ENCODE results near the gene POLR2L. TPM values are rescaled to one million over a fixed set of nuclear protein-coding genes. Genes with fewer than 3 reads are reported as not detected.

The POLR2L gene
- 101 and 111 TPM in 2 replicates for total RNA-seq

DNA sequence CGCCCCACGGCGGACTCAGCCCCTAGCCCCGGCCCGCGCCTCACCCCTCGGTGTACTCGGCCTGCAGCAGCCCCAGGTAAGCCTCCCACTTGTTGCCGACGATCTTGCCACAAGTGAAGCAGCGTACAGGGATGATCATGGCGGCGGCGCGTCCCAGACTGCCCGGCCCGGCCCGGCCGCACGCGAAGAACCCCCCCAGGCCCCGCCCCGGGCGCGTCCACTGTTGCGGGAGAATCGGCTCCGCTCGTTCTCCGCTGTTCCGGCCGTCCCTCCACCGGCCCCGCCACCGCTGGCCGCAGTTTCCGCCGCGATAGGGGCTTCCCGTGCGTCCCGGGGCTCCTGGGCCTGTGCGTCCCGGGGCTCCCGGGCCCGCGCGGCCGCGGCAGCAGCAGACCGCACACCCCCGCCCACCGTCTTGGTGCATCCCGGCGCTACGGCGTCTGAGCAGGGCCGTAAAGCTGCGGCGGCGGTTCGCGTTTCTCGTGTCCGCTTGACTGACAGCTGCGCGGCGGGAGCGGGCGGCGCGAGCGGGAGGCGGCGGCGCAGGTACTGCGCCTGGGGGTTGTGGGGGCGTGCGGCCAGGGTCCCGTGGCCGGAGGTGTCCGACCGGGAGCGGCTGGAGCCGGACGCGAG is at the start of gene POLR2L, which contains the start of gene TSPAN4:
POLR2L (minus strand) TSS at position 160 of the 633 bp plus-strand sequence; CDS start at position 139, 21 bp downstream.
TSPAN4 (plus strand) TSS at position 483 of the 633 bp plus-strand sequence. CDS start 7,453 bp downstream, outside the sequence.
- Mint-ChIP-seq H3K4me3 (ENCODE audit: low read depth) (peak within 1 kb of the TSS; percentile 86), H3K27me3 (ENCODE audit: low read depth) (peaks cover 1% of the 10 kb centered on the region), H3K36me3 (ENCODE audit: low read depth) (peaks cover 23% of the 10 kb centered on the region), H3K9me3 (no peaks in the 10 kb centered on the region), H3K4me1 (ENCODE audit: low read depth) (peaks cover 11% of the 10 kb centered on the region), H3K27ac (peak within 1 kb of the TSS; percentile 81)
- intact Hi-C loops (cut with micrococcal nuclease): loop anchor here (1.0 to 5.0 kb wide), 2 partner anchors 9 to 70 kb away; partner anchors contain the start of gene CHID1
- DNase-seq (ENCODE audit: low spot score): peak; percentile 84

DNA sequence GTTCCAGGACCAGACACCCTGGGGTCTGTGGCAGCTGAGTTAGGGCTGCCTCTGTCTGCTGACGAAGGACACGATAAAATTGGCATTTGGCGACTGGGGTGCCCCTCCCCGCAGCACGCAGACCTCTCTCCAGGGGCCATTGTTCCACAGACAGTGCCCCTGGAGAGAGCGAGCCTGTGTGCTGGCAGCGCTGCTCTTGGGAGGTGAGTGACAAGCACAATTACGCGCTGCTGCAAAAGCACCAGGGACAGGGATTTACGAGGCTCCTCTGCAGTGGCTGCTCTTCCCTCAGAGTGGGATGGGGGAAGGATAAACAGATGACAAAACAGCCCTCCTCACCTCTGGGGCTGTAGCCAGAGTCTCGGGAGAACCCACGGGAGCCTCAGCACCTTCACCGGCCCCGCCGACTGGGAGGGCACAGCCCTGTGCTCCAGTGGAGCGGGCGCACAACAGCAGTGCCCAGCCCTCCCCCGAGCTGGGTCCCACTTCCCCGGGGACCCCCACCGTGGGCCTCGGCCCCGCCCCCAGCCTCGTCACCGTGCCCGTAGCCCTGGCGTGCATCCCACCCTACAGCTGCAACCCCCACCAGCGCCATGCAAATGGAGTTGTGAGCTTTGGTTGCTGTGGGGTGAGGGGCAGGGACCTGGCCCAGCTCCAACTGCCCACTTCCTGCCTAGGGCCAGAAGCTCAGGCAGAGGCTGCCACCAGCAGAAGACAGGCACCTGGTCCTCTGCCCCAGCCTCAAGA is 48.6 kb upstream of the POLR2L start:
- H3K36me3 Mint-ChIP-seq (ENCODE audit: low read depth): peaks cover 10% of the 10 kb centered on the region
- intact Hi-C loops (cut with micrococcal nuclease): no loop called here
- no peak overlapping the region for H3K27ac Mint-ChIP-seq
- no peaks in the 10 kb centered on the region for H3K9me3 Mint-ChIP-seq
- no peak for DNase-seq (ENCODE audit: low spot score)
- no peaks in the 10 kb centered on the region for H3K27me3 Mint-ChIP-seq (ENCODE audit: low read depth)
- no peak overlapping the region for H3K4me3 Mint-ChIP-seq (ENCODE audit: low read depth)
- H3K4me1 Mint-ChIP-seq (ENCODE audit: low read depth): no peaks in the 10 kb centered on the region

GRCh38 chr11:889687-890475 is 47.6 kb upstream of the POLR2L start:
- H3K4me1 Mint-ChIP-seq (ENCODE audit: low read depth): no peaks in the 10 kb centered on the region
- no peaks in the 10 kb centered on the region for H3K9me3 Mint-ChIP-seq
- H3K27me3 Mint-ChIP-seq (ENCODE audit: low read depth): no peaks in the 10 kb centered on the region
- no peak overlapping the region for H3K27ac Mint-ChIP-seq
- H3K4me3 Mint-ChIP-seq (ENCODE audit: low read depth): no peak overlapping the region
- no peak for DNase-seq (ENCODE audit: low spot score)
- intact Hi-C loops (cut with micrococcal nuclease): no loop called here
- H3K36me3 Mint-ChIP-seq (ENCODE audit: low read depth): peaks cover 10% of the 10 kb centered on the region

DNA sequence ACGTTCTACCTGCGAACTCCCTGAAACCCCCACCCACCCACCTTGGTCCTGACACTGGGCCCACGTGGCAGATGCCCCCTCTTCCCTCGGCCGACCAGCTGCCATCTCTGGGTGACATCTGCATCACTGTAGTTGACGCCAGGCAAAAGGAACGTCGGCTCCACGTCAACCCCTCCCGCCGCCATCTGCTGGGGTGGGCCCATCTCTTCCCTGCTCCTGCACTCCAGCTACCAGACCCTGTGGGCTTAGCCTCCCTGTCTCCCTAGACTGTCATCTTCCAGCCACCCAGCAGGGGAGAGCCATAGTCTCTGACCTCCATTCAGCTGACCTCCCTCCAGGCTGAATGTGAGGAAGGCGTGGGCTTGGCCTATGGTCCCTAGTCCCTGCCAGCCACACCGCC is 46.9 kb upstream of the POLR2L start:
- peaks cover 10% of the 10 kb centered on the region for H3K36me3 Mint-ChIP-seq (ENCODE audit: low read depth)
- no peak for DNase-seq (ENCODE audit: low spot score)
- no peaks in the 10 kb centered on the region for H3K9me3 Mint-ChIP-seq
- no peaks in the 10 kb centered on the region for H3K4me1 Mint-ChIP-seq (ENCODE audit: low read depth)
- no peak overlapping the region for H3K27ac Mint-ChIP-seq
- H3K27me3 Mint-ChIP-seq (ENCODE audit: low read depth): no peaks in the 10 kb centered on the region
- intact Hi-C loops (cut with micrococcal nuclease): no loop called here
- H3K4me3 Mint-ChIP-seq (ENCODE audit: low read depth): no peak overlapping the region

GRCh38 chr11:888310-889212 is 46.2 kb upstream of the POLR2L start:
- peaks cover 10% of the 10 kb centered on the region for H3K36me3 Mint-ChIP-seq (ENCODE audit: low read depth)
- H3K4me1 Mint-ChIP-seq (ENCODE audit: low read depth): no peaks in the 10 kb centered on the region
- no peaks in the 10 kb centered on the region for H3K27me3 Mint-ChIP-seq (ENCODE audit: low read depth)
- no peak overlapping the region for H3K4me3 Mint-ChIP-seq (ENCODE audit: low read depth)
- no peak overlapping the region for H3K27ac Mint-ChIP-seq
- no peaks in the 10 kb centered on the region for H3K9me3 Mint-ChIP-seq
- intact Hi-C loops (cut with micrococcal nuclease): no loop called here
- DNase-seq (ENCODE audit: low spot score): no peak

GRCh38 chr11:887589-887988 is 45.3 kb upstream of the POLR2L start:
- H3K27ac Mint-ChIP-seq: no peak overlapping the region
- intact Hi-C loops (cut with micrococcal nuclease): no loop called here

DNA sequence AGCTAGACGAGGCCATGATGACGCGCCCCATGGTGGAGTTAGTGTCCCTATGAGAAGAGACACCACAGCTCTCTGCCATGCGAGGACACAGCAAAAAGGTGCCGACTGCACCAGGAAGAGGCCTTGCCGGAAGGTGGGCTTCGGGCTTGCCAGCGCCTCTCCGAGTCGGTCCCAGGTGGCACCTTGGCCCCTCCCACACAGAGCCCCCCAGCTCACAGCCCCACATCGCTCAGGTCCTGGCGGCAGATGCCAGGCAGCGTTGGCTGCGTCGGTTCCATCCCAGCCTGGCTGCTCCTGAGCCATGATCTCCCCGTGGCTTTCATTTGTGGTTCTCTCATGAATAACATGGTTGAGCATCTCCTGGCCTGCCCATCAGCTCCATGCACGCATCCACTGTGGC is 44.2 kb upstream of the POLR2L start:
- Mint-ChIP-seq H3K9me3 (no peaks in the 10 kb centered on the region), H3K27ac (no peak overlapping the region), H3K4me3 (ENCODE audit: low read depth) (no peak overlapping the region), H3K27me3 (ENCODE audit: low read depth) (no peaks in the 10 kb centered on the region), H3K4me1 (ENCODE audit: low read depth) (no peaks in the 10 kb centered on the region), H3K36me3 (ENCODE audit: low read depth) (peaks cover 17% of the 10 kb centered on the region)
- DNase-seq (ENCODE audit: low spot score): no peak
- intact Hi-C loops (cut with micrococcal nuclease): no loop called here

More at GRCh38 chr11:887589-887988, 45.3 kb upstream of the POLR2L start:
- Mint-ChIP-seq H3K27me3 (ENCODE audit: low read depth) (no peaks in the 10 kb centered on the region), H3K9me3 (no peaks in the 10 kb centered on the region), H3K4me1 (ENCODE audit: low read depth) (no peaks in the 10 kb centered on the region), H3K36me3 (ENCODE audit: low read depth) (peaks cover 11% of the 10 kb centered on the region), H3K4me3 (ENCODE audit: low read depth) (no peak overlapping the region)
- no peak for DNase-seq (ENCODE audit: low spot score)

DNA sequence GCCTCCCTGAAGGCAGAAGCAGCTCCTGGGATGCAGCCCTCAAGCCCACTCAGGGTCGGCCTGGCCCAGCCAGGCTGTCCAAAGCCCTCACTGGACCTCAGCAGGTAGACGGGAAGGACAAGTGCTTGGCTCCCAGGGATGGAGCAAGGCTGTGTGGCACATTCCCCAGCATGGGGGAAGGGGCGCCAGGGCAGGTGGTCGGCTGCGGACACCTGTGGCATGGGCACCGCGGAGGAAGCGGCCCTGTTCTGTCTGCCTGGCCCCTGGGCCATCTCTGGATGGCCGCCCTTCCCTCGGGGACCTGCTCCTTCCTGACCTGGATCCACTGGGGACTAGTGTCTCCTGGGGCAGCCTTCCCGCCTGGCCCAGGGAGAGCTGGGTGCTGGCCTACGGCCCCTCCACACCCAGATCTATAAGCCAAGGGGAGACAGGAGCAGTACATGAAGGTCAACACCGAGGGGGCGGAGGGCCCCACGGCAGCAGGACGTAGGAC is 42.3 kb upstream of the POLR2L start:
- intact Hi-C loops (cut with micrococcal nuclease): no loop called here
- Mint-ChIP-seq H3K4me1 (ENCODE audit: low read depth) (no peaks in the 10 kb centered on the region), H3K27ac (no peak overlapping the region)

DNA sequence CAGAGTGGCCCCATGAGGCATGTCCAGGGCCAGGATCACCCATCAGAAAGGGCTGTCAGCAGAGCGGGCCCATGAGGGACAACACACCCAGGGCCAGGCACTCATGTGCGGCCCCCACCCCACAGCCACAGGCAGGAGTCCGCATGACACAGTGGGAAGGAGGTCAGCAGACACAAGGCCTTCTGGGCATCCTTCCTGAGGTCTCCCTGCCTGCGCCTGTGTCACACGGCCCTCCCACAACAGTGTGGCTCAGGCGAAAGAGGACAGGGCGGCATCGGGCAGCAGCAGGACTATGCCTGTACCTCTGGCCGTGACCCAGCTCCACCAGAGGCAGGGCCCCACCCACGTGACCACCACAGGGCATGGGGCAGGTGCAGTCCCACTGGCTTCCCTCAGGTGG is 41.2 kb upstream of the POLR2L start:
- Mint-ChIP-seq H3K4me1 (ENCODE audit: low read depth) (no peaks in the 10 kb centered on the region), H3K27me3 (ENCODE audit: low read depth) (no peaks in the 10 kb centered on the region), H3K36me3 (ENCODE audit: low read depth) (peaks cover 23% of the 10 kb centered on the region)

More for the DNA sequence above, 42.3 kb upstream of the POLR2L start:
- Mint-ChIP-seq H3K9me3 (no peaks in the 10 kb centered on the region), H3K27me3 (ENCODE audit: low read depth) (no peaks in the 10 kb centered on the region), H3K36me3 (ENCODE audit: low read depth) (peaks cover 23% of the 10 kb centered on the region), H3K4me3 (ENCODE audit: low read depth) (no peak overlapping the region)
- no peak for DNase-seq (ENCODE audit: low spot score)

GRCh38 chr11:882596-882995 is 40.3 kb upstream of the POLR2L start:
- H3K27me3 Mint-ChIP-seq (ENCODE audit: low read depth): no peaks in the 10 kb centered on the region
- H3K4me3 Mint-ChIP-seq (ENCODE audit: low read depth): no peak overlapping the region
- no peak for DNase-seq (ENCODE audit: low spot score)
- no peaks in the 10 kb centered on the region for H3K4me1 Mint-ChIP-seq (ENCODE audit: low read depth)
- H3K27ac Mint-ChIP-seq: no peak overlapping the region
- H3K9me3 Mint-ChIP-seq: no peaks in the 10 kb centered on the region
- intact Hi-C loops (cut with micrococcal nuclease): no loop called here
- H3K36me3 Mint-ChIP-seq (ENCODE audit: low read depth): peaks cover 23% of the 10 kb centered on the region

More for the DNA sequence above, 41.2 kb upstream of the POLR2L start:
- intact Hi-C loops (cut with micrococcal nuclease): no loop called here
- DNase-seq (ENCODE audit: low spot score): no peak
- Mint-ChIP-seq H3K27ac (no peak overlapping the region), H3K4me3 (ENCODE audit: low read depth) (no peak overlapping the region), H3K9me3 (no peaks in the 10 kb centered on the region)

- Mint-ChIP-seq H3K27me3 (ENCODE audit: low read depth) (no peaks in the 10 kb centered on the region), H3K4me1 (ENCODE audit: low read depth) (no peaks in the 10 kb centered on the region), H3K36me3 (ENCODE audit: low read depth) (peaks cover 13% of the 10 kb centered on the region), H3K9me3 (no peaks in the 10 kb centered on the region), H3K4me3 (ENCODE audit: low read depth) (no peak overlapping the region), H3K27ac (no peak overlapping the region)
- DNase-seq (ENCODE audit: low spot score): no peak
- intact Hi-C loops (cut with micrococcal nuclease): no loop called here
Measured at GRCh38 chr11:880447-880846, 38.1 kb upstream of the POLR2L start.

DNA sequence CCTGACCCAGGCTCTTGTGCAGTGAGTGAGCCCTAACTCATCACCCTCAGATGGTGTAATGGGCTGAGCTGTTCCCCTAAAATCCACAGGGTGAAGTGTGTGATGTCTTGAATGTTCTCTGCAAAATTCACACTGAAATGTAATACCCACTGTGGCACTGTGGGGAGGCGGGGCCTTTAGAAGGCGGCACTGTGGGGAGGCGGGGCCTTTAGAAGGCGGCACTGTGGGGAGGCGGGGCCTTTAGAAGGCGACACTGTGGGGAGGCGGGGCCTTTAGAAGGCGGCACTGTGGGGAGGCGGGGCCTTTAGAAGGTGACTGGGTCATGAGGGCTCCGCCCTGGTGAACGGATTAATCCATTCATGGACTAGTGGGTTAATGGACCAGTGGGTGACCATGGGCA is 35.2 kb upstream of the POLR2L start:
- peak; percentile 21 for DNase-seq (ENCODE audit: low spot score)
- Mint-ChIP-seq H3K36me3 (ENCODE audit: low read depth) (peaks cover 15% of the 10 kb centered on the region), H3K27ac (no peak overlapping the region), H3K9me3 (no peaks in the 10 kb centered on the region), H3K4me1 (ENCODE audit: low read depth) (no peaks in the 10 kb centered on the region), H3K27me3 (ENCODE audit: low read depth) (no peaks in the 10 kb centered on the region), H3K4me3 (ENCODE audit: low read depth) (no peak overlapping the region)
- intact Hi-C loops (cut with micrococcal nuclease): no loop called here

All from activated T-helper 2 cell treated with anti-CD3 and anti-CD28 coated beads, Interferon-gamma antibody, Interleukin-2, Interleukin-4, amounts not matched to agents 10 μg/mL and 5 μg/mL and 100 μg/mL, durations not matched to agents 14 hours and 24 hours and 36 hours (primary cell).